PC-3 (cell line): ENCODE data around the gene SHLD1.
"Not testable (repeated sequence)": the region's sequence is repeated elsewhere in the genome, so short reads cannot be mapped to it uniquely, and the experiment has no call there.

Experiments used
- CTCF ChIP-seq: fragments of 300-600 bp; sonication (generic); conservative IDR thresholded peaks from 2 replicates; pipeline ENCODE4 v1.5.1; 2017; ENCODE audit warnings: antibody characterized with exemption, low read depth, mild to moderate bottlenecking, low read length
- EZH2 ChIP-seq: fragments of 300-600 bp; sonication (generic); IDR thresholded peaks from one replicate; pipeline ENCODE4 v1.6.1; 2017; ENCODE audit warnings: antibody characterized with exemption, mild to moderate bottlenecking, low read length; ENCODE audit not compliant: unreplicated experiment

- not testable (repeated sequence) for TF ChIP-seq EZH2, CTCF
Observed at GRCh38 chr20:5702339-5702738, 47.9 kb upstream of the SHLD1 start.
